ENCODE results near the gene IL27RA. TPM values are rescaled to one million over a fixed set of nuclear protein-coding genes. Genes with fewer than 3 reads are reported as not detected.
"Not testable (repeated sequence)": the region's sequence is repeated elsewhere in the genome, so short reads cannot be mapped to it uniquely, and the experiment has no call there.

Gene IL27RA
- total RNA-seq, 2 experiments from 2014 or later = 5.2 to 9.0 TPM

DNA sequence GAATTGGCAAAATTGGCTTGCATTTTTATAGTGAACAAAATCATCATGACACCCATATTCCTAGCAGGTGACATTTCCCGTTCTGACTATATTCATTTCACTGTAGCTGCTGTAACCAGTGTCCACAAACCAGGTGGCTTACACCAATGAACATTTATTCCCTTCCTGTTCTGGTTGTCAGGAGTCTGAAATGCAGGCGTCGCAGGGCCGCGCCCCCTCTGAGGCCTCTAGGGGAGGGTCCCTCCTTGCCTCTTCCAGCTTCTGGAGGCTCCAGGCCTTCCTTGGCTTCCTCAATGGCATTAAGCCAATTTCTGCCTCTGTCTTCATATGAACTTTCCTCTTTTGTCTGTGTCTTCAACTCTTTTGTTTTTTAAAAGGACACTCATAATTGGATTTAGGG lies 10.1 kb upstream of the IL27RA start:
- ChIA-PET POLR2A (interaction anchor here (0.6 to 2.4 kb wide), 3 partner anchors 10 to 105 kb away, joined by 3 to 7 read pairs (median 3); partner anchors contain the start of gene IL27RA), CTCF (ENCODE audit: unreplicated experiment) (interaction anchor here (0.9 kb wide), 1 partner anchor 10 kb away, joined by 3 read pairs; no protein-coding TSS in a partner anchor)
- intact Hi-C loops (cut with micrococcal nuclease; ENCODE audit: unreplicated experiment) = no loop called here
- Histone ChIP-seq H3K4me1 (ENCODE audit: insufficient read depth, low read length, poor library complexity, severe bottlenecking) (peaks cover 29% of the 10 kb centered on the region), H3K4me2 (ENCODE audit: low read length) (no peak overlapping the region), H3K79me2 (ENCODE audit: insufficient read depth, low read depth, low read length) (no peaks in the 10 kb centered on the region), H3K4me3 (ENCODE audit: low read depth, low read length, poor library complexity, severe bottlenecking) (no peak overlapping the region), H3K27ac (ENCODE audit: low read depth, low read length, poor library complexity, severe bottlenecking) (no peak overlapping the region), H3K9me3 (ENCODE audit: low read length) (no peaks in the 10 kb centered on the region), H4K20me1 (ENCODE audit: insufficient read depth, low read length) (no peaks in the 10 kb centered on the region), H2AFZ (ENCODE audit: low read length) (no peak overlapping the region), H3K9me2 (ENCODE audit: insufficient read depth, low read length) (no peaks in the 10 kb centered on the region), H3K36me3 (ENCODE audit: insufficient read depth, low read length) (no peaks in the 10 kb centered on the region)
- DNase-seq (ENCODE audit: low spot score) = no peak
- BruUV-seq (replicated peaks) = no TSS peak
- TF ChIP-seq, protein P1, sequence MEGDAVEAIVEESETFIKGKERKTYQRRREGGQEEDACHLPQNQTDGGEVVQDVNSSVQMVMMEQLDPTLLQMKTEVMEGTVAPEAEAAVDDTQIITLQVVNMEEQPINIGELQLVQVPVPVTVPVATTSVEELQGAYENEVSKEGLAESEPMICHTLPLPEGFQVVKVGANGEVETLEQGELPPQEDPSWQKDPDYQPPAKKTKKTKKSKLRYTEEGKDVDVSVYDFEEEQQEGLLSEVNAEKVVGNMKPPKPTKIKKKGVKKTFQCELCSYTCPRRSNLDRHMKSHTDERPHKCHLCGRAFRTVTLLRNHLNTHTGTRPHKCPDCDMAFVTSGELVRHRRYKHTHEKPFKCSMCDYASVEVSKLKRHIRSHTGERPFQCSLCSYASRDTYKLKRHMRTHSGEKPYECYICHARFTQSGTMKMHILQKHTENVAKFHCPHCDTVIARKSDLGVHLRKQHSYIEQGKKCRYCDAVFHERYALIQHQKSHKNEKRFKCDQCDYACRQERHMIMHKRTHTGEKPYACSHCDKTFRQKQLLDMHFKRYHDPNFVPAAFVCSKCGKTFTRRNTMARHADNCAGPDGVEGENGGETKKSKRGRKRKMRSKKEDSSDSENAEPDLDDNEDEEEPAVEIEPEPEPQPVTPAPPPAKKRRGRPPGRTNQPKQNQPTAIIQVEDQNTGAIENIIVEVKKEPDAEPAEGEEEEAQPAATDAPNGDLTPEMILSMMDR (conservative IDR thresholded peaks at IDR 0.05; ENCODE audit: low read length) = no peak
- TF ChIP-seq EZH2phosphoT487 (IDR thresholded peaks at IDR 0.05; ENCODE audit: borderline replicate concordance, low read depth, low read length) = no peak

DNA sequence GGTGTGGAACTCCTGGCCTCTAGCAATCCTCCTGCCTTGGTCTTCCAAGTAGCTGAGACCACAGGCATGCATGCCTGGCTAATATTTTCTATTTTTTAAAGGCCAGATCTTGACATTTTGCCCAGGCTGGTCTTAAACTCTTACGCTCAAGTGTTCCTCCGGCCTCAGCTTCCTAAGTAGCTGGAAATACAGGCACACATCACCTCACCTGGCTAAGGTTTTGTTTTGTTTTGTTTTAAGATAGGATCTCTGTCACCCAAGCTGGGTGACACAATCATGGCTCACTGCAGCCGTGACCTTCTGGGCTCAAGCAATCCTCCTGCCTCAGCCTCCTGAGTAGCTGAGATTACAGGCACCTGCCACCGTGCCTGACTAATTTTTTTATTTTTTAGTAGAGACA lies 9.1 kb upstream of the IL27RA start:
- peaks cover 29% of the 10 kb centered on the region for H3K4me1 ChIP-seq (ENCODE audit: insufficient read depth, low read length, poor library complexity, severe bottlenecking)
- no peak for TF ChIP-seq EZH2phosphoT487 (IDR thresholded peaks at IDR 0.05; ENCODE audit: borderline replicate concordance, low read depth, low read length)
- TF ChIP-seq, protein P1 (conservative IDR thresholded peaks at IDR 0.05; ENCODE audit: low read length) = no peak
- no peaks in the 10 kb centered on the region for H4K20me1 ChIP-seq (ENCODE audit: insufficient read depth, low read length)
- DNase-seq (ENCODE audit: low spot score) = no peak
- no peak overlapping the region for H3K4me3 ChIP-seq (ENCODE audit: low read depth, low read length, poor library complexity, severe bottlenecking)
- intact Hi-C loops (cut with micrococcal nuclease; ENCODE audit: unreplicated experiment) = no loop called here
- no peaks in the 10 kb centered on the region for H3K9me2 ChIP-seq (ENCODE audit: insufficient read depth, low read length)
- BruUV-seq (replicated peaks) = no TSS peak
- H3K27ac ChIP-seq (ENCODE audit: low read depth, low read length, poor library complexity, severe bottlenecking) = no peak overlapping the region
- H3K4me2 ChIP-seq (ENCODE audit: low read length) = no peak overlapping the region
- ChIA-PET CTCF (ENCODE audit: unreplicated experiment) (interaction anchor here (0.9 kb wide), 1 partner anchor 11 kb away, joined by 3 read pairs; no protein-coding TSS in a partner anchor), POLR2A (interaction anchor here (2.4 kb wide), 1 partner anchor 9 kb away, joined by 7 read pairs; the partner anchor contains the start of gene IL27RA)
- H3K36me3 ChIP-seq (ENCODE audit: insufficient read depth, low read length) = no peaks in the 10 kb centered on the region
- no peaks in the 10 kb centered on the region for H3K9me3 ChIP-seq (ENCODE audit: low read length)
- no peak overlapping the region for H2AFZ ChIP-seq (ENCODE audit: low read length)
- H3K79me2 ChIP-seq (ENCODE audit: insufficient read depth, low read depth, low read length) = no peaks in the 10 kb centered on the region

DNA sequence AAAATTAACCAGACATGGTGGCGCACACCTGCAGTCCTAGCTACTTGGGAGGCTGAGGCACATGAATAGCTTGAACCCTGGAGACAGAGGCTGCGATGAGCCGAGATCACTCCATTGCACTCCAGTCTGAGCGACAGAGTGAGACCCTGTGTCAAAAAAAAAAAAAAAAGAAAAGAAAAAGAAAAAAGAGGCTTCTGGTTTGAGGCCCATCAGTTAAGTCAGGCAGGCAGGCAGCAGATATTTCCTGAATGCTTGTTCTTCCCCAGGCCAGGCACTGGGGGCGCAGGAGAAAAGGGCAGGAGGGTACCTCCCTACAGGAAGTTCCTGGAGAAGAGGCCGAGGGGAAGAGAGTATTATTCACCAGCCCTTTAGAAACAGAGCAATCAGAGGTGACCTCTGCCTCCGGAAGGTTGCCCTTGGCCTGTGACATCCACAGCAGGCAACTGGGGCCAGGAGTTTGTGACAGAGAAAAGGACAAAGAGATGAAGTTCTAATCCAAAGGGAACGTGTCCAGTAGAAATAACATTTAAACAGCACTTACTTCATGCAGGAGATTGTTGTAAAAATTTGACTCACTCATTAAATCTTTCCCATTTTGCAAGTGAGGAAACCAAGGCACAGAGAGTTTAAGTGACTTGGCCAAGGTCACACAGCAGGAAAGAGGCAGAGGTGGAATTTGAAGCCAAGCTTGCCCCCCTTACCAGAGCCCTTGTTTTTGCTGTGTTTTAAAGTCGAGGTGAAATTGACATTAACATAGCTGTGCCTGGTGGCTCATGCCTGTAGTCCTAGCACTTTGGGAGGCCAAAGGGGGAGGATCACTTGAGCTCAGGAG lies 7.9 kb upstream of the IL27RA start:
- CTCF ChIA-PET (ENCODE audit: unreplicated experiment) = no interaction called here
- no peak for DNase-seq (ENCODE audit: low spot score)
- no peaks in the 10 kb centered on the region for H3K36me3 ChIP-seq (ENCODE audit: insufficient read depth, low read length)
- H3K4me2 ChIP-seq (ENCODE audit: low read length) = no peak overlapping the region
- H3K9me3 ChIP-seq (ENCODE audit: low read length) = no peaks in the 10 kb centered on the region
- no peaks in the 10 kb centered on the region for H4K20me1 ChIP-seq (ENCODE audit: insufficient read depth, low read length)
- TF ChIP-seq EZH2phosphoT487 (IDR thresholded peaks at IDR 0.05; ENCODE audit: borderline replicate concordance, low read depth, low read length) = no peak
- TF ChIP-seq, protein P1 (conservative IDR thresholded peaks at IDR 0.05; ENCODE audit: low read length) = peak; percentile 61
- no peaks in the 10 kb centered on the region for H3K9me2 ChIP-seq (ENCODE audit: insufficient read depth, low read length)
- intact Hi-C loops (cut with micrococcal nuclease; ENCODE audit: unreplicated experiment) = no loop called here
- POLR2A ChIA-PET = interaction anchor here (0.7 kb wide), 1 partner anchor 280 kb away, joined by 4 read pairs; no protein-coding TSS in a partner anchor
- peak overlapping the region; percentile 37; the same call in 1 of the 2 replicates for H2AFZ ChIP-seq (ENCODE audit: low read length)
- no peak overlapping the region for H3K27ac ChIP-seq (ENCODE audit: low read depth, low read length, poor library complexity, severe bottlenecking)
- H3K4me1 ChIP-seq (ENCODE audit: insufficient read depth, low read length, poor library complexity, severe bottlenecking) = peaks cover 21% of the 10 kb centered on the region
- BruUV-seq (replicated peaks) = no TSS peak
- no peak overlapping the region for H3K4me3 ChIP-seq (ENCODE audit: low read depth, low read length, poor library complexity, severe bottlenecking)
- no peaks in the 10 kb centered on the region for H3K79me2 ChIP-seq (ENCODE audit: insufficient read depth, low read depth, low read length)

DNA sequence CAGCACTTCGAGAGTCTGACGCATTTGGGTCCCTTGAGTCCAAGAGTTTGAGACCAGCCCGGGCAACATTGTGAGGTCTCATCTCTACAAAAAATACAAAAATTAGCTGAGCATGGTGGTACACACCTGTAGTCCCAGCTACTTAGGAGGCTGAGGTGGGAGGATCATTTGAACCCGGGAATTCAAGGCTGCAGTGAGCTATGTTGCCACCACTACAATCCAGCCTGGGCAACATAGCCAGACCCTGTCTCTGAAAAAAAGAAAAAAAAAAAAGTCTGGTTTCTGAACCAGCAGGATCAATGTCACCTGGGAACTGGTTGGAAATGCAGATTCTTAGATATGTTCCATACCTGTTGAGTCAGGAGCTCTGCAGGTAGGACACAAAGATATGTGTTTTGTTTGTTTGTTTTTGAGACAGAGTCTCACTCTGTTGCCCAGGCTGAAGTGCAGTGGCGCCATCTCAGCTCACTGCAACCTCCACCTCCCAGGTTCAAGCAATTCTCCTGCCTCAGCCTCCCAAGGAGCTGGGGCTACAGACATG lies 4.8 kb upstream of the IL27RA start:
- H3K9me2 ChIP-seq (ENCODE audit: insufficient read depth, low read length); H3K9me3 ChIP-seq (ENCODE audit: low read length); DNase-seq (ENCODE audit: low spot score); H3K27ac ChIP-seq (ENCODE audit: low read depth, low read length, poor library complexity, severe bottlenecking); H2AFZ ChIP-seq (ENCODE audit: low read length); CTCF ChIA-PET (ENCODE audit: unreplicated experiment); H3K4me3 ChIP-seq (ENCODE audit: low read depth, low read length, poor library complexity, severe bottlenecking); intact Hi-C loops (cut with micrococcal nuclease; ENCODE audit: unreplicated experiment); POLR2A ChIA-PET; H4K20me1 ChIP-seq (ENCODE audit: insufficient read depth, low read length); H3K36me3 ChIP-seq (ENCODE audit: insufficient read depth, low read length); H3K79me2 ChIP-seq (ENCODE audit: insufficient read depth, low read depth, low read length); H3K4me2 ChIP-seq (ENCODE audit: low read length); BruUV-seq (replicated peaks): not testable (repeated sequence)
- peaks cover 20% of the 10 kb centered on the region for H3K4me1 ChIP-seq (ENCODE audit: insufficient read depth, low read length, poor library complexity, severe bottlenecking)

All from OCI-LY7 (cell line).